Liver (tissue), 9 donors: ENCODE measurements around the gene TTC1. TPM values are rescaled to one million over a fixed set of nuclear protein-coding genes. Genes with fewer than 3 reads are reported as not detected.

ENCODE experiments used
- DNase-seq: peaks from one replicate; pipeline ENCODE4 v3.0.0-alpha.2; 2017; ENCODE audit warnings: low spot score
- H3K27ac ChIP-seq, 2 donors: one replicate each; pipeline ENCODE4 v1.7.0; 2013; ENCODE audit warnings: inconsistent platforms in 2 of 2, low read length in 2 of 2, control low read depth in 1 of 2, low read depth in 1 of 2, mild to moderate bottlenecking in 1 of 2
- H3K27me3 ChIP-seq, 4 donors: one replicate each; pipeline versions ENCODE4 v1.6.1 to v1.7.0; 2013; ENCODE audit warnings: low read length in 3 of 4, inconsistent platforms in 1 of 4, mild to moderate bottlenecking in 1 of 4, moderate library complexity in 1 of 4; ENCODE audit not compliant: control insufficient read depth in 4 of 4, insufficient read depth in 4 of 4
- H3K36me3 ChIP-seq, 4 donors: one replicate each; pipeline versions ENCODE4 v1.6.1 to v1.7.0; 2013; ENCODE audit warnings: low read length in 3 of 4, mild to moderate bottlenecking in 3 of 4, low read depth in 1 of 4, moderate library complexity in 1 of 4; ENCODE audit not compliant: control insufficient read depth in 4 of 4, insufficient read depth in 3 of 4
- H3K4me1 ChIP-seq, 4 donors: one replicate each; pipeline versions ENCODE4 v1.6.1 to v1.7.0; 2013; ENCODE audit warnings: low read length in 3 of 4, mild to moderate bottlenecking in 3 of 4, moderate library complexity in 1 of 4; ENCODE audit not compliant: control insufficient read depth in 4 of 4, insufficient read depth in 4 of 4
- H3K4me3 ChIP-seq, 3 donors: one replicate each; pipeline versions ENCODE4 v1.6.1 to v1.7.0; 2013; ENCODE audit warnings: low read length in 3 of 3, control low read depth in 1 of 3, low read depth in 1 of 3, mild to moderate bottlenecking in 1 of 3
- H3K9ac ChIP-seq, 2 donors: one replicate each; pipeline ENCODE4 v1.7.0; 2013; ENCODE audit warnings: low read length in 2 of 2, mild to moderate bottlenecking in 2 of 2, moderate library complexity in 2 of 2, control low read depth in 1 of 2, low read depth in 1 of 2
- H3K9me3 ChIP-seq, 4 donors: one replicate each; pipeline versions ENCODE4 v1.6.1 to v1.7.0; 2013; ENCODE audit warnings: low read length in 3 of 4; ENCODE audit not compliant: control insufficient read depth in 4 of 4
- EGR1 ChIP-seq, 2 donors: IDR thresholded peaks; 2 replicates each; pipeline ENCODE4 v1.6.1; 2016 to 2018; ENCODE audit warnings: antibody characterized with exemption in 2 of 2, low read depth in 2 of 2
- FOXA1 ChIP-seq: IDR thresholded peaks from 2 replicates; pipeline ENCODE4 v1.6.1; 2016; ENCODE audit warnings: antibody characterized with exemption
- FOXA2 ChIP-seq: IDR thresholded peaks from 2 replicates; pipeline ENCODE4 v1.6.1; 2016; ENCODE audit warnings: antibody characterized with exemption
- GABPA ChIP-seq, 2 donors: IDR thresholded peaks in 1 of 2; conservative IDR thresholded peaks in 1 of 2; 2 replicates each; pipeline ENCODE4 v1.6.1; 2016; ENCODE audit warnings: antibody characterized with exemption in 2 of 2, mild to moderate bottlenecking in 1 of 2, moderate library complexity in 1 of 2
- HNF4A ChIP-seq, 2 donors: conservative IDR thresholded peaks; 2 replicates each; pipeline ENCODE4 v1.6.1; 2016; ENCODE audit warnings: antibody characterized with exemption in 2 of 2, mild to moderate bottlenecking in 2 of 2
- HNF4G ChIP-seq: IDR thresholded peaks from 2 replicates; pipeline ENCODE4 v1.6.1; 2016; ENCODE audit warnings: antibody characterized with exemption
- JUND ChIP-seq, 2 donors: IDR thresholded peaks; 2 replicates each; pipeline ENCODE4 v1.6.1; 2016; ENCODE audit warnings: antibody characterized with exemption in 2 of 2
- NR2F2 ChIP-seq: IDR thresholded peaks from 2 replicates; pipeline ENCODE4 v1.6.1; 2016; ENCODE audit warnings: antibody characterized with exemption
- RAD21 ChIP-seq, 2 donors: IDR thresholded peaks; 2 replicates each; pipeline ENCODE4 v1.6.1; 2016; ENCODE audit warnings: antibody characterized with exemption in 2 of 2, mild to moderate bottlenecking in 2 of 2
- RXRA ChIP-seq, 2 donors: IDR thresholded peaks; 2 replicates each; pipeline ENCODE4 v1.6.1; 2017 to 2018; ENCODE audit warnings: antibody characterized with exemption in 2 of 2, mild to moderate bottlenecking in 1 of 2
- SP1 ChIP-seq: IDR thresholded peaks from 2 replicates; pipeline ENCODE4 v1.6.1; 2018; ENCODE audit warnings: antibody characterized with exemption, mild to moderate bottlenecking
- TAF1 ChIP-seq: conservative IDR thresholded peaks from 2 replicates; pipeline ENCODE4 v1.6.1; 2016; ENCODE audit warnings: antibody characterized with exemption, mild to moderate bottlenecking
- YY1 ChIP-seq: IDR thresholded peaks from 2 replicates; pipeline ENCODE4 v1.6.1; 2016; ENCODE audit warnings: antibody characterized with exemption, mild to moderate bottlenecking
- WGBS: extraction: QIAGEN DNeasy Blood & Tissue Kit; methylation state at CpG from one replicate; pipeline ENCODE4 v1.1.7; 2013; 5-methylcytosine and 5-hydroxymethylcytosine counted together
- polyA plus RNA-seq, 2 donors: library from polyadenylated mRNA; stranded (reverse) in 1 of 2; unstranded in 1 of 2; fragments of 200-250 nt in 1 of 2; fragments of >200 nt in 1 of 2; fragmentation: Nextera tagmentation in 1 of 2; extraction: Ambion mirVana in 1 of 2; gene quantifications; one replicate each; pipeline versions ENCODE4 v1.2.1 to v1.2.3, GENCODE V29; 2013 to 2015
- total RNA-seq, 2 donors: library from RNA; depleted of rRNA; stranded (reverse); fragments of >200 nt; gene quantifications; one replicate each; pipeline ENCODE4 v1.2.3, GENCODE V29; 2014
- TF ChIP-seq, protein P1 (sequence below): fragments of 150-350 bp; IDR thresholded peaks from 2 replicates; pipeline ENCODE4 v1.5.1; 2017; ENCODE audit warnings: improper control_type of control experiment, low read depth, low read length; ENCODE audit not compliant: missing input control
- TF ChIP-seq, protein P2 (sequence below): IDR thresholded peaks from 2 replicates; pipeline ENCODE4 v1.6.1; 2016; ENCODE audit warnings: antibody characterized with exemption, mild to moderate bottlenecking
- TF ChIP-seq, protein P3 (sequence below): IDR thresholded peaks from 2 replicates; pipeline ENCODE4 v1.6.1; 2016; ENCODE audit warnings: antibody characterized with exemption
- TF ChIP-seq, protein P4 (sequence below): IDR thresholded peaks from 2 replicates; pipeline ENCODE4 v1.6.1; 2016; ENCODE audit warnings: antibody characterized with exemption
- TF ChIP-seq, protein P5 (sequence below): IDR thresholded peaks from 2 replicates; pipeline ENCODE4 v1.6.1; 2016; ENCODE audit warnings: antibody characterized with exemption
- donor health status: healthy.
- donor health status: healthy.
- donor health status: healthy.
- donor health status: healthy.
- donor health status: healthy.

Gene TTC1
- total and polyA plus RNA-seq, 4 donors, result 18.0 to 35.5 (median 22.2) TPM

DNA sequence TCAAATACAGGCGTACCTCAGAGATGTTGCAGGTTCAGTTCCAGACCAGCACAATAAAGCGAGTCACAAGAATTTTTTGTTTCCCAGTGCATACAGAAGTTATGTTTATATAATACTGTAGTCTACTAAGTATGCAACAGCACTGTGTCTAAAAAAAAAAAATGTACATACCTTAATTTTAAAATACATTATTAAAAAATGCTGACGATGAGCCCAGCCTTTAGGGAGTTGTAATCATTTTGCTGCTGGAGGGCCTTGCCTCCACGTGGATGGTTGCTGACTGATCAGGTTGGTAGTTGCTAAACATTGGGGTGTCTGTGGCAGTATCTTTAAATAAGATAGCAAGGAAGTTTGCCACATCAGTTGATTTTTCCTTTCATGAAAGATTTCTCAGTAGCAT lies 48.3 kb downstream of the TTC1 start:
- Histone ChIP-seq H3K9me3 (no peaks in the 10 kb centered on the region), H3K36me3 (peaks cover 6 to 51% (median 27%) of the 10 kb centered on the region in 4 donors), H3K9ac (no peak overlapping the region), H3K27ac (no peak overlapping the region), H3K27me3 (no peaks in the 10 kb centered on the region), H3K4me3 (no peak overlapping the region), H3K4me1 (no peaks in the 10 kb centered on the region)
- DNase-seq, result no peak
- WGBS, result 97% methylated on average over 4 of the region's 4 CpGs
- TF ChIP-seq FOXA2 (no peak), EGR1 (IDR thresholded peaks at IDR 0.05; ENCODE audit: low read depth in 2 of 2) (no peak), HNF4G (no peak), RXRA (IDR thresholded peaks at IDR 0.05) (no peak), TAF1 (no peak), SP1 (no peak), YY1 (no peak), RAD21 (IDR thresholded peaks at IDR 0.05) (no peak), JUND (IDR thresholded peaks at IDR 0.05) (no peak), NR2F2 (no peak), FOXA1 (no peak)
- TF ChIP-seq, protein P1, sequence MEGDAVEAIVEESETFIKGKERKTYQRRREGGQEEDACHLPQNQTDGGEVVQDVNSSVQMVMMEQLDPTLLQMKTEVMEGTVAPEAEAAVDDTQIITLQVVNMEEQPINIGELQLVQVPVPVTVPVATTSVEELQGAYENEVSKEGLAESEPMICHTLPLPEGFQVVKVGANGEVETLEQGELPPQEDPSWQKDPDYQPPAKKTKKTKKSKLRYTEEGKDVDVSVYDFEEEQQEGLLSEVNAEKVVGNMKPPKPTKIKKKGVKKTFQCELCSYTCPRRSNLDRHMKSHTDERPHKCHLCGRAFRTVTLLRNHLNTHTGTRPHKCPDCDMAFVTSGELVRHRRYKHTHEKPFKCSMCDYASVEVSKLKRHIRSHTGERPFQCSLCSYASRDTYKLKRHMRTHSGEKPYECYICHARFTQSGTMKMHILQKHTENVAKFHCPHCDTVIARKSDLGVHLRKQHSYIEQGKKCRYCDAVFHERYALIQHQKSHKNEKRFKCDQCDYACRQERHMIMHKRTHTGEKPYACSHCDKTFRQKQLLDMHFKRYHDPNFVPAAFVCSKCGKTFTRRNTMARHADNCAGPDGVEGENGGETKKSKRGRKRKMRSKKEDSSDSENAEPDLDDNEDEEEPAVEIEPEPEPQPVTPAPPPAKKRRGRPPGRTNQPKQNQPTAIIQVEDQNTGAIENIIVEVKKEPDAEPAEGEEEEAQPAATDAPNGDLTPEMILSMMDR, result no peak
- TF ChIP-seq, protein P2, sequence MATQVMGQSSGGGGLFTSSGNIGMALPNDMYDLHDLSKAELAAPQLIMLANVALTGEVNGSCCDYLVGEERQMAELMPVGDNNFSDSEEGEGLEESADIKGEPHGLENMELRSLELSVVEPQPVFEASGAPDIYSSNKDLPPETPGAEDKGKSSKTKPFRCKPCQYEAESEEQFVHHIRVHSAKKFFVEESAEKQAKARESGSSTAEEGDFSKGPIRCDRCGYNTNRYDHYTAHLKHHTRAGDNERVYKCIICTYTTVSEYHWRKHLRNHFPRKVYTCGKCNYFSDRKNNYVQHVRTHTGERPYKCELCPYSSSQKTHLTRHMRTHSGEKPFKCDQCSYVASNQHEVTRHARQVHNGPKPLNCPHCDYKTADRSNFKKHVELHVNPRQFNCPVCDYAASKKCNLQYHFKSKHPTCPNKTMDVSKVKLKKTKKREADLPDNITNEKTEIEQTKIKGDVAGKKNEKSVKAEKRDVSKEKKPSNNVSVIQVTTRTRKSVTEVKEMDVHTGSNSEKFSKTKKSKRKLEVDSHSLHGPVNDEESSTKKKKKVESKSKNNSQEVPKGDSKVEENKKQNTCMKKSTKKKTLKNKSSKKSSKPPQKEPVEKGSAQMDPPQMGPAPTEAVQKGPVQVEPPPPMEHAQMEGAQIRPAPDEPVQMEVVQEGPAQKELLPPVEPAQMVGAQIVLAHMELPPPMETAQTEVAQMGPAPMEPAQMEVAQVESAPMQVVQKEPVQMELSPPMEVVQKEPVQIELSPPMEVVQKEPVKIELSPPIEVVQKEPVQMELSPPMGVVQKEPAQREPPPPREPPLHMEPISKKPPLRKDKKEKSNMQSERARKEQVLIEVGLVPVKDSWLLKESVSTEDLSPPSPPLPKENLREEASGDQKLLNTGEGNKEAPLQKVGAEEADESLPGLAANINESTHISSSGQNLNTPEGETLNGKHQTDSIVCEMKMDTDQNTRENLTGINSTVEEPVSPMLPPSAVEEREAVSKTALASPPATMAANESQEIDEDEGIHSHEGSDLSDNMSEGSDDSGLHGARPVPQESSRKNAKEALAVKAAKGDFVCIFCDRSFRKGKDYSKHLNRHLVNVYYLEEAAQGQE, result no peak

- DNase-seq, result no peak
- no peak overlapping the region for H3K4me3 ChIP-seq
- no peaks in the 10 kb centered on the region for H3K27me3 ChIP-seq
- no peak overlapping the region for H3K9ac ChIP-seq
- H3K27ac ChIP-seq, result no peak overlapping the region
- TF ChIP-seq TAF1, result no peak
- no peak for TF ChIP-seq FOXA1
- TF ChIP-seq, protein P2, result no peak
- no peak for TF ChIP-seq RAD21 (IDR thresholded peaks at IDR 0.05)
- TF ChIP-seq NR2F2, result no peak
- TF ChIP-seq FOXA2, result no peak
- no peak for TF ChIP-seq YY1
- no peak for TF ChIP-seq RXRA (IDR thresholded peaks at IDR 0.05)
- TF ChIP-seq, protein P3, sequence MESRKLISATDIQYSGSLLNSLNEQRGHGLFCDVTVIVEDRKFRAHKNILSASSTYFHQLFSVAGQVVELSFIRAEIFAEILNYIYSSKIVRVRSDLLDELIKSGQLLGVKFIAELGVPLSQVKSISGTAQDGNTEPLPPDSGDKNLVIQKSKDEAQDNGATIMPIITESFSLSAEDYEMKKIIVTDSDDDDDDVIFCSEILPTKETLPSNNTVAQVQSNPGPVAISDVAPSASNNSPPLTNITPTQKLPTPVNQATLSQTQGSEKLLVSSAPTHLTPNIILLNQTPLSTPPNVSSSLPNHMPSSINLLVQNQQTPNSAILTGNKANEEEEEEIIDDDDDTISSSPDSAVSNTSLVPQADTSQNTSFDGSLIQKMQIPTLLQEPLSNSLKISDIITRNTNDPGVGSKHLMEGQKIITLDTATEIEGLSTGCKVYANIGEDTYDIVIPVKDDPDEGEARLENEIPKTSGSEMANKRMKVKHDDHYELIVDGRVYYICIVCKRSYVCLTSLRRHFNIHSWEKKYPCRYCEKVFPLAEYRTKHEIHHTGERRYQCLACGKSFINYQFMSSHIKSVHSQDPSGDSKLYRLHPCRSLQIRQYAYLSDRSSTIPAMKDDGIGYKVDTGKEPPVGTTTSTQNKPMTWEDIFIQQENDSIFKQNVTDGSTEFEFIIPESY, result no peak
- TF ChIP-seq, protein P4, sequence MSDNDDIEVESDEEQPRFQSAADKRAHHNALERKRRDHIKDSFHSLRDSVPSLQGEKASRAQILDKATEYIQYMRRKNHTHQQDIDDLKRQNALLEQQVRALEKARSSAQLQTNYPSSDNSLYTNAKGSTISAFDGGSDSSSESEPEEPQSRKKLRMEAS, result no peak
- TF ChIP-seq, protein P1, result no peak
- TF ChIP-seq HNF4A (conservative IDR thresholded peaks at IDR 0.05), result no peak
- no peak for TF ChIP-seq GABPA (IDR thresholded peaks at IDR 0.05 in 1 of 2, conservative IDR thresholded peaks at IDR 0.05 in 1 of 2)
- no peak for TF ChIP-seq EGR1 (IDR thresholded peaks at IDR 0.05; ENCODE audit: low read depth in 2 of 2)
- no peak for TF ChIP-seq HNF4G
- TF ChIP-seq, protein P5, sequence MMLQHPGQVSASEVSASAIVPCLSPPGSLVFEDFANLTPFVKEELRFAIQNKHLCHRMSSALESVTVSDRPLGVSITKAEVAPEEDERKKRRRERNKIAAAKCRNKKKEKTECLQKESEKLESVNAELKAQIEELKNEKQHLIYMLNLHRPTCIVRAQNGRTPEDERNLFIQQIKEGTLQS, result no peak
- WGBS, result 94% methylated on average over 4 of the region's 4 CpGs
- no peaks in the 10 kb centered on the region for H3K9me3 ChIP-seq
- peaks cover 5 to 36% (median 19%) of the 10 kb centered on the region in 4 donors for H3K36me3 ChIP-seq
- peaks cover 0 to 12% (median 7%) of the 10 kb centered on the region in 4 donors for H3K4me1 ChIP-seq
Observed at GRCh38 chr5:160060001-160060400, 51.1 kb downstream of the TTC1 start.
